IgD-negative memory B cell (primary cell): Measurements from ENCODE around the gene ERCC3. TPM values are rescaled to one million over a fixed set of nuclear protein-coding genes. Genes with fewer than 3 reads are reported as not detected.
"Not testable (repeated sequence)": the region's sequence is repeated elsewhere in the genome, so short reads cannot be mapped to it uniquely, and the experiment has no call there.

Source experiments
- H3K27ac Mint-ChIP-seq, 3 donors: one replicate each; pipeline ENCODE4 v1.8.0; 2020 to 2022; ENCODE audit warnings: mild to moderate bottlenecking in 3 of 3, mixed read lengths in 3 of 3, moderate library complexity in 1 of 3
- H3K27me3 Mint-ChIP-seq: one replicate; pipeline ENCODE4 v1.8.0; 2021; ENCODE audit warnings: mixed read lengths
- H3K36me3 Mint-ChIP-seq: one replicate; pipeline ENCODE4 v1.8.0; 2020; ENCODE audit warnings: mild to moderate bottlenecking, mixed read lengths
- H3K4me1 Mint-ChIP-seq, 3 donors: one replicate each; pipeline ENCODE4 v1.8.0; 2020 to 2022; ENCODE audit warnings: mixed read lengths in 3 of 3, mild to moderate bottlenecking in 1 of 3
- H3K4me3 Mint-ChIP-seq, 4 donors: one replicate each; pipeline ENCODE4 v1.8.0; 2020 to 2022; ENCODE audit warnings: mild to moderate bottlenecking in 4 of 4, mixed read lengths in 4 of 4, moderate library complexity in 3 of 4
- H3K9me3 Mint-ChIP-seq, 3 donors: one replicate each; pipeline ENCODE4 v1.8.0; 2020 to 2021; ENCODE audit warnings: mixed read lengths in 3 of 3, mild to moderate bottlenecking in 1 of 3
- polyA plus RNA-seq: library from polyadenylated mRNA; unstranded; fragments of 300-500 nt; fragmentation: Illumina TruSeq; gene quantifications from one replicate; pipeline ENCODE4 v1.2.3, GENCODE V29; 2021

Gene ERCC3
- polyA plus RNA-seq, 1 donor from 2014 or later, result 24.7 TPM

DNA sequence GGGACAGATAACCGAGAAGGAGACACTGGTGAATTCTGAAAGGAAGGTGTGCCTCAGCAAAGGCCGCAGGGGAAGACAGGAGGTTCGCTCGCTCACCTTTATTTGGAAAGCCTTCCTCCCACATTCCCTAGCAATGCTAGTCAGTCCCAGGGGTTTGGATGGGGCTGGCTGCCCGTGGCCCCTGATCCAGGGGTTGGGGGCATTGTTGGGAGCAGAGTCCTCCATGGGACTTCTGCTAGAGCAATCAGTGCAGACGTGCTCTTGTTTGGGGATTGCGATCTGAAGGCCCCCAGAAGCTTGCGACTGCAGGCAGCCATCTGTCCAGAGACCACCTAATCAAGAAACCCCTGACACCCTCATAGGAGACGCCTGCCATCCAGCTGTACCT, 67.8 kb downstream of the ERCC3 start:
- Mint-ChIP-seq H3K4me3 (no peak overlapping the region), H3K9me3 (peaks cover 0 to 12% (median 4%) of the 10 kb centered on the region in 3 donors), H3K4me1 (peaks cover 0 to 1% (median 0%) of the 10 kb centered on the region in 3 donors), H3K27ac (no peak overlapping the region), H3K36me3 (peaks cover 3% of the 10 kb centered on the region), H3K27me3 (peaks cover 28% of the 10 kb centered on the region)

GRCh38 chr2:127225186-127225960, 68.6 kb downstream of the ERCC3 start:
- H3K4me3 Mint-ChIP-seq, result no peak overlapping the region
- peaks cover 5 to 7% (median 5%) of the 10 kb centered on the region in 3 donors for H3K4me1 Mint-ChIP-seq
- H3K9me3 Mint-ChIP-seq, result peaks cover 0 to 12% (median 4%) of the 10 kb centered on the region in 3 donors
- no peak overlapping the region for H3K27ac Mint-ChIP-seq
- H3K36me3 Mint-ChIP-seq, result peaks cover 3% of the 10 kb centered on the region
- peaks cover 36% of the 10 kb centered on the region for H3K27me3 Mint-ChIP-seq

DNA sequence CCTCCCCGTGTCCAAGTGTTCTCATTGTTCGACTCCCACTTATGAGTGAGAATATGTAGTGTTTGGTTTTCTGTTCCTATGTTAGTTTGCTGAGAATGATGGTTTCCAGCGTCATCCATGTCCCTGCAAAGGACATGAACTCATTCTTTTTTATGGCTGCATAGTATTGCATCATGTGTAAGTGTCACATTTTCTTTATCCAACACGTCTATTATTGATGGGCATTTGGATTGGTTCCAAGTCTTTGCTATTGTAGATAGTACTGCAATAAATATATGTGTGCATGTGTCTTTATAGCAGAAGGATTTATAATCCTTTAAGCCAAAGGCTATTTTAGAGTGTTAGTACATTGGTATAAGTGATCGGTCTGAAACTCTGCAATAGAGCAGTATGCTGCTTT, 69.8 kb downstream of the ERCC3 start:
- not testable (repeated sequence) for H3K36me3 Mint-ChIP-seq, H3K4me3 Mint-ChIP-seq, H3K27ac Mint-ChIP-seq, H3K4me1 Mint-ChIP-seq
- Mint-ChIP-seq H3K27me3 (peaks cover 42% of the 10 kb centered on the region), H3K9me3 (peaks cover 0 to 11% (median 4%) of the 10 kb centered on the region in 3 donors)

- peaks cover 11 to 14% (median 13%) of the 10 kb centered on the region in 3 donors for H3K4me1 Mint-ChIP-seq
- H3K9me3 Mint-ChIP-seq, result peaks cover 2 to 8% (median 5%) of the 10 kb centered on the region in 3 donors
- H3K4me3 Mint-ChIP-seq, result peak overlapping the region; percentile 55 to 93 (median 82)
- H3K27me3 Mint-ChIP-seq, result peaks cover 52% of the 10 kb centered on the region
- H3K27ac Mint-ChIP-seq, result no peak overlapping the region
- no peaks in the 10 kb centered on the region for H3K36me3 Mint-ChIP-seq
These were observed 73.0 kb downstream of the ERCC3 start for GRCh38 chr2:127220768-127221527.

DNA sequence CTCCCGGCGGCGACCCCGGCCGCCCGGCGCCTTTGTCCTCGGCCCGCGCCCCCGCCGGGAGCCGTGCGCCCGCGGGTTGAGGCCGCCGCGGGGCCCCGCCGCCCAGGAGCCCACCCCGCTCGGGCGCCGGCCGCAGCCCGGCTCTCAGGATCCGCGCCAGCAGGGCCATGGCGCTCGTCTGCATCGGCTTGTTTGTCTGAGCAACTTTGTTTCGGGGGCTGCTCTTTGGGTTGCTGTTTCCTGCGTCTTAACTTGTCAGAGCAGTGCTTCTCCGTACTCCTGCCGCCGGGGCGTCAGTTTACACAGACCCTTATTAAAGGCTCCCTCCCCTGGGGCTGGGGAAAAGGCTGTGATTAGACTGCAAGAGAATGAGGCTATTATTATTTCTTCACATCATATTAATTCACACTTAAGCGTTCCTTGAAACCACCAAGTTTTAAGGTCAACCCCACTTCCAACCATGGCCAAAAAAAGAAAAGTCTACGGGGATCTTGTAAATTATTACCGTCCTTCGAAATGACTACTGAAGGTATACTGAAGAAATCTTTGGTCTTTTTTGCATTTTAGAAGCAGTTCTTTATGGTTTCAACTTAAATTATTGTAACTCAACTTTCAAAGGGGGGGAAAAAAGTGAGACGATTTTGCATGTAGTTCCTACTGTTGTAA, 73.7 kb downstream of the ERCC3 start, which contains the start of gene CYP27C1:
Gene CYP27C1 (minus strand): TSS at position 198 of the 666 bp plus-strand sequence. CDS start 29 bp downstream, at position 169.
- Mint-ChIP-seq H3K27ac (no peak within 1 kb of the TSS), H3K4me1 (peaks cover 11 to 14% (median 13%) of the 10 kb centered on the region in 3 donors)

DNA sequence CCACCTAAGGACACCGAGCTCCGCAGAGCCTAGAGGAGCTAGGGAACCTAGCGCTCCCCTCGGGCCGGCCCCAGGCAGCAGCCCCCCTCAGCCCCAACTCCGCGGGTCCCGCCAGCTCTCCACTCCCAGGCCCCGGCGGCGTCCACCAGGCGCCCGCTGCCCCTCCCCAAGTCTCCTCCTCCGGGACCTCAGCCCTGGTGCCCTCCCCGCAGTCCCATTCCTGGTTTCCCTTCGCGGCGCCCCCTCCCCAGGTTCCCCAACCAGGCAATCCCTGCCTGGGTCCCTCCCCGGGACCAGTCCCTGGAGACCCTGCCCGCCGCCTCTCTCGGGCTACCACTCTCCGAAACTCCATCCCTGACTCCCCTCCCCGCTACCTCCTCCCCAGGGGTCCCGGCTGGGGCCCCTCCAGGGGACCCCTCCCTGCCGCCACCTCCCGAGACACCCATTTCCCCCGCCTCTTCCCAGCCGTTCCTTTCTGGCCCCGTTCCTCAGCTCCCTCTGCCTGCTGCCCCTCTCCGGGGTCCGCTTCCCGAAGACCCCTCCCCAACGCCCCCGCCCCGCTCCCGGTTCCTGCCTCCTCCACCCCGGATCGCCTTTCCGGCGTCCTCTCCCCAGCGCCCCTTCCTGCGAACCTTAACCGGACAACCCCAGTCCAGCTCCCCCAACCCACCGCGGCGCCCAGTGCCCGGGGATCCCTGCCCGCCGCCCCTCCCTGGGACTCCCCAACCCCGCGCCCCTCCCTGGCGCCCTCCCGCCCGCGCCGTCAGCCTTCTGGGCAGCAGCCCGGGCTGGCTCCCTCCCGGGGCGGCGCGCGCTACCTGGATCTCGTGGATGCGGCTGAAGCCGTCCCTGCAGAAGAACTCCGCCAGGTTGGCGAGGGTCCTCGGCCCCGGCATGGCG, 74.5 kb downstream of the ERCC3 start:
- no peaks in the 10 kb centered on the region for H3K36me3 Mint-ChIP-seq
- H3K27me3 Mint-ChIP-seq, result peaks cover 45% of the 10 kb centered on the region
- peaks cover 11 to 14% (median 12%) of the 10 kb centered on the region in 3 donors for H3K4me1 Mint-ChIP-seq
- H3K27ac Mint-ChIP-seq, result no peak overlapping the region
- peak overlapping the region in 3 of 4 donors; percentile 49 to 78 (median 52) for H3K4me3 Mint-ChIP-seq
- H3K9me3 Mint-ChIP-seq, result peaks cover 2 to 8% (median 5%) of the 10 kb centered on the region in 3 donors

More for the DNA sequence above, 73.7 kb downstream of the ERCC3 start, which contains the start of gene CYP27C1:
- Mint-ChIP-seq H3K27me3 (peaks cover 49% of the 10 kb centered on the region), H3K9me3 (peaks cover 2 to 8% (median 5%) of the 10 kb centered on the region in 3 donors), H3K36me3 (no peaks in the 10 kb centered on the region), H3K4me3 (peak within 1 kb of the TSS; percentile 55 to 93 (median 82))

- peaks cover 45% of the 10 kb centered on the region for H3K27me3 Mint-ChIP-seq
- H3K27ac Mint-ChIP-seq, result no peak overlapping the region
- peaks cover 11 to 14% (median 12%) of the 10 kb centered on the region in 3 donors for H3K4me1 Mint-ChIP-seq
These were observed 75.2 kb downstream of the ERCC3 start for GRCh38 chr2:127218812-127219170.

DNA sequence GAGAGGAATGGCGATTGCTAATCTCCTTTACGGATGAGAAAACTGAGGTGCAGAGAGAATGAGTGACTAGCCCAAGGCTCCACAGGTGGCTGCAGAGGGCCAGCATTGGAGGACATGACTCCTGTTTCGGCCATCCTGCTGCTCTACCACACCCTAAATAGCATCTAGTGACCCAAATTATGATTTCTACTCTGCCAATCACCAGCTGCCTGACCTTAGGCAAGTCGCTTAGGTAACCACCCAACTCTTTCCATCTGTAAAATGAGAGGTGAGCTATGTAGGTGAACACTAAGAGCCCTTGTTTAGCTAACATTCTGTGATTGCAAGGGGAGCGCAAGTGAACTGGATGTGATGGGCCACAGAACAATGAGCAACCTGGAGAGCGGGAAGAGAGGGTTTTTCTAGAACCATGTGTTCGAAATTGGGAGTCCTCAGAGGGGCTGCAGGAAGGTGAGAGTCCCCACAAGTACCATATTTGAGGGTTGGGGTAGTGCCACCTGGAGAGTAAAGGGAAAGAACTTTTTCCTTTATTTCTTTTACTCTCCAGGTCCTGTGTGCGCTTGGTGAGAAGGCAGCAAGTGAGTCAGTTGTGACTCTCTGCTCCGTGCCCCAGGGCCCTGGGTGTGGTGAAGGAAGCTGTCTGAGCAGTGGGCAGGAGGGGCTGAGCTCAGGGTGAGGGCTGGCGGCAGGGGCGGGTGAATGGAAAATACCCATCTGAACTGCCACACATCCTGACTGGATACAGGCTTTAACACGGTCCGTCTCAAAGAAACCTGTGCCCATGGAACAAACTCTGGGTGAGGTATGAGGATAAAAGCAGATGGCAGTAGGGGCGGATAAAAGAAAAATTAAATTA, 76.2 kb downstream of the ERCC3 start:
- Mint-ChIP-seq H3K4me1 (peaks cover 11 to 14% (median 12%) of the 10 kb centered on the region in 3 donors), H3K27me3 (peaks cover 36% of the 10 kb centered on the region), H3K4me3 (peak overlapping the region in 1 of 4 donors; percentile 65), H3K27ac (peak overlapping the region in 1 of 3 donors; percentile 63), H3K36me3 (no peaks in the 10 kb centered on the region), H3K9me3 (peaks cover 5 to 9% (median 8%) of the 10 kb centered on the region in 3 donors)

More at GRCh38 chr2:127218812-127219170, 75.2 kb downstream of the ERCC3 start:
- Mint-ChIP-seq H3K36me3 (no peaks in the 10 kb centered on the region), H3K4me3 (peak overlapping the region in 3 of 4 donors; percentile 52 to 94 (median 89)), H3K9me3 (peaks cover 2 to 8% (median 5%) of the 10 kb centered on the region in 3 donors)

GRCh38 chr2:127216593-127216992, 77.4 kb downstream of the ERCC3 start:
- H3K4me1 Mint-ChIP-seq, result peaks cover 11 to 14% (median 12%) of the 10 kb centered on the region in 3 donors
- H3K27ac Mint-ChIP-seq, result no peak overlapping the region
- H3K9me3 Mint-ChIP-seq, result peaks cover 5 to 9% (median 8%) of the 10 kb centered on the region in 3 donors
- H3K27me3 Mint-ChIP-seq, result peaks cover 40% of the 10 kb centered on the region
- no peaks in the 10 kb centered on the region for H3K36me3 Mint-ChIP-seq
- H3K4me3 Mint-ChIP-seq, result no peak overlapping the region

DNA sequence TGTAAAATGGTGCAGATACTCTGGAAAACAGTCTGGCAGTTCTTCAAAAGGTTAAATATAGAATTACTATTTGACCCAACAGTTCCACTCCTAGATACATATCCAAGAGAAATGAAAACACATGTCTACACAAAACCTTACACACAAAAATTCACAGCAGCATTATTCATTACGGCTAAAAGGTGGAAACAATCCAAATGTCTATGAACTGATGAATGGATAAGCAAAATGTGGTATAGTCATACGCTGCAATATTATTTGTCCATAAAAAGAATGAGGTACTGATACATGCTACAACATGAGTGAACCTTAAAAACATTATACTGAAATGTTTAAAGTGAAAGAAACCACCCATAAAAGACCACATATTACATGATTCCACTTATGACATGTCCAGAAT, 77.8 kb downstream of the ERCC3 start:
- H3K27ac Mint-ChIP-seq, result no peak overlapping the region
- no peak overlapping the region for H3K4me3 Mint-ChIP-seq
- H3K9me3 Mint-ChIP-seq, result peaks cover 5 to 9% (median 8%) of the 10 kb centered on the region in 3 donors
- no peaks in the 10 kb centered on the region for H3K36me3 Mint-ChIP-seq
- H3K27me3 Mint-ChIP-seq, result peaks cover 40% of the 10 kb centered on the region
- H3K4me1 Mint-ChIP-seq, result peaks cover 11 to 14% (median 12%) of the 10 kb centered on the region in 3 donors

- H3K27me3 Mint-ChIP-seq, result peaks cover 30% of the 10 kb centered on the region
- not testable (repeated sequence) for H3K4me1 Mint-ChIP-seq, H3K4me3 Mint-ChIP-seq, H3K36me3 Mint-ChIP-seq, H3K27ac Mint-ChIP-seq, H3K9me3 Mint-ChIP-seq
These were observed 79.7 kb downstream of the ERCC3 start for GRCh38 chr2:127214201-127214600.

DNA sequence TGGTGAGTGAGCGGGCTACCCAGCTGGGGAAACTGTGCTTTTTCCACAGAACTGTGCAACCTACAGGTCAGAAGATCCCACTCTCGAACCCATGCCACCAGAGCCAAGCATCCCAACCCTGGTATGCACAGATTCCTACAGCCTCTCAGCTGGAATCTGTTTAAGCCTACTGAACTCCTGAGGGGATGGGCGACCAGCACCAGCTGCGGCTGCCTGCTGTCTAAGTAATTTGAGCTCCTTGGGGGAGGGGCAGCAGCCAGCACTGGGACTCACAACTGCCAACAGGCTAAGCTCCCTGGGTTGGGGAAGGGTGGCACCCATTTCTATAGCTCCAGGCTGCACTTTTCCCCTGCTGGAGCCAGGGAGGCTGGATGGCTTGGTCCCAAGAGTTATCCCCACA, 85.6 kb downstream of the ERCC3 start:
- Mint-ChIP-seq H3K9me3 (peaks cover 0 to 5% (median 0%) of the 10 kb centered on the region in 3 donors), H3K4me3 (no peak overlapping the region), H3K27me3 (peaks cover 19% of the 10 kb centered on the region), H3K27ac (no peak overlapping the region), H3K36me3 (no peaks in the 10 kb centered on the region), H3K4me1 (no peaks in the 10 kb centered on the region)
